ENCODE data around the gene ITGB4. TPM values are rescaled to one million over a fixed set of nuclear protein-coding genes. Genes with fewer than 3 reads are reported as not detected.

The ITGB4 gene
- total and polyA plus RNA-seq, 12 donors: 4.6 to 17.0 (median 9.0) TPM

GRCh38 chr17:75803883-75804282, 82.6 kb downstream of the ITGB4 start:
- no peak for ATAC-seq

GRCh38 chr17:75806822-75807500, 85.7 kb downstream of the ITGB4 start:
- intact Hi-C loops (cut with DNase I): no loop called here
- TF ChIP-seq CTCF (IDR thresholded peaks at IDR 0.05): no peak
- H3K27me3 ChIP-seq: no peaks in the 10 kb centered on the region
- whole genome bisulfite sequencing, 2 donors: 64 to 73% methylated on average over 4 of the region's 4 CpGs
- no peak overlapping the region for H3K4me3 ChIP-seq
- peak in 5 of 8 donors; percentile 17 to 74 (median 64) for ATAC-seq
- no peaks in the 10 kb centered on the region for H3K9me3 ChIP-seq
- peaks cover 0 to 37% (median 19%) of the 10 kb centered on the region in 9 donors for H3K36me3 ChIP-seq
- peak overlapping the region in 6 of 10 donors; percentile 22 to 91 (median 62) for H3K27ac ChIP-seq
- no peak for DNase-seq
- peaks cover 12 to 45% (median 34%) of the 10 kb centered on the region in 9 donors for H3K4me1 ChIP-seq

More at GRCh38 chr17:75803883-75804282, 82.6 kb downstream of the ITGB4 start:
- Histone ChIP-seq H3K27me3 (no peaks in the 10 kb centered on the region), H3K36me3 (peaks cover 0 to 37% (median 5%) of the 10 kb centered on the region in 9 donors), H3K9me3 (no peaks in the 10 kb centered on the region), H3K4me3 (no peak overlapping the region), H3K27ac (no peak overlapping the region), H3K4me1 (peaks cover 0 to 25% (median 22%) of the 10 kb centered on the region in 9 donors)
- intact Hi-C loops (cut with DNase I): no loop called here
- no peak for TF ChIP-seq CTCF (IDR thresholded peaks at IDR 0.05)
- 88 to 93% methylated on average over 1 of the region's 1 CpG for WGBS, 2 donors
- DNase-seq: no peak

Small RNA genes lying within 50 kb of the gene (microRNA-seq; reads per million reads assigned to microRNA genes)
- gene MIR4738: 0 to 0.51 reads per million in 2 donors

Other genes starting within 250 kb of the ITGB4 start
- gene CASKIN2, start 205.9 kb upstream of the ITGB4 start, total RNA-seq: 10 to 100 TPM; 29.0 to 59.2 (median 37.2) TPM
- 10 to 100 TPM; 17.6 to 31.2 TPM for gene CASKIN2, start 205.9 kb upstream of the ITGB4 start, polyA plus RNA-seq
- 1 to 10 TPM; 4.2 to 9.9 (median 6.1) TPM for gene TSEN54, start 204.9 kb upstream of the ITGB4 start, total RNA-seq
- gene TSEN54, start 204.9 kb upstream of the ITGB4 start, polyA plus RNA-seq: 10 to 100 TPM; 13.6 to 18.1 TPM
- gene LLGL2, start 195.8 kb upstream of the ITGB4 start, total RNA-seq: 1 to 10 TPM; 1.1 to 5.0 (median 2.6) TPM
- 10 to 100 TPM in 1 of 2 donors, 1 to 10 TPM in 1; 5.6 to 14.8 TPM for gene LLGL2, start 195.8 kb upstream of the ITGB4 start, polyA plus RNA-seq
- gene MYO15B, start 133.7 kb upstream of the ITGB4 start, total RNA-seq: 10 to 100 TPM; 27.9 to 62.2 (median 45.8) TPM
- 100 to 1,000 TPM in 1 of 2 donors, 10 to 100 TPM in 1; 30.8 to 205 TPM for gene MYO15B, start 133.7 kb upstream of the ITGB4 start, polyA plus RNA-seq
- gene SMIM5, start 88.0 kb upstream of the ITGB4 start, total RNA-seq: 10 to 100 TPM in 2 of 10 donors, 1 to 10 TPM in 8; 1.9 to 14.2 (median 6.5) TPM
- gene SMIM5, start 88.0 kb upstream of the ITGB4 start, polyA plus RNA-seq: 10 to 100 TPM in 1 of 2 donors, 1 to 10 TPM in 1; 3.1 to 19.2 TPM
- gene RECQL5, start 54.3 kb upstream of the ITGB4 start, total RNA-seq: 10 to 100 TPM in 8 of 10 donors, 1 to 10 TPM in 2; 9.2 to 14.4 (median 10.7) TPM
- gene RECQL5, start 54.3 kb upstream of the ITGB4 start, polyA plus RNA-seq: 10 to 100 TPM in 1 of 2 donors, 1 to 10 TPM in 1; 6.3 to 32.1 TPM
- 10 to 100 TPM; 41.7 to 64.4 (median 55.8) TPM for gene SAP30BP, start 54.1 kb upstream of the ITGB4 start, total RNA-seq
- gene SAP30BP, start 54.1 kb upstream of the ITGB4 start, polyA plus RNA-seq: 100 to 1,000 TPM in 1 of 2 donors, 10 to 100 TPM in 1; 78.4 to 115 TPM
- 10 to 100 TPM in 6 of 10 donors, 1 to 10 TPM in 4; 5.2 to 26.4 (median 11.3) TPM for gene GALK1, start 43.7 kb downstream of the ITGB4 start, total RNA-seq
- 10 to 100 TPM; 29.2 to 44.6 TPM for gene GALK1, start 43.7 kb downstream of the ITGB4 start, polyA plus RNA-seq
- gene UNK, start 63.3 kb downstream of the ITGB4 start, total RNA-seq: 10 to 100 TPM; 11.6 to 19.1 (median 14.7) TPM
- 10 to 100 TPM; 12.9 to 21.3 TPM for gene UNK, start 63.3 kb downstream of the ITGB4 start, polyA plus RNA-seq
- gene UNC13D, start 122.9 kb downstream of the ITGB4 start, total RNA-seq: 10 to 100 TPM in 3 of 10 donors, 1 to 10 TPM in 7; 5.5 to 20.7 (median 8.5) TPM
- gene UNC13D, start 122.9 kb downstream of the ITGB4 start, polyA plus RNA-seq: 10 to 100 TPM in 1 of 2 donors, 1 to 10 TPM in 1; 3.0 to 12.6 TPM
- gene WBP2, start 133.9 kb downstream of the ITGB4 start, total RNA-seq: 100 to 1,000 TPM; 130 to 210 (median 173) TPM
- 100 to 1,000 TPM; 155 to 205 TPM for gene WBP2, start 133.9 kb downstream of the ITGB4 start, polyA plus RNA-seq
- gene TRIM47, start 157.1 kb downstream of the ITGB4 start, total RNA-seq: 10 to 100 TPM in 9 of 10 donors, 1 to 10 TPM in 1; 9.3 to 53.1 (median 21.5) TPM
- 10 to 100 TPM; 22.4 to 48.7 TPM for gene TRIM47, start 157.1 kb downstream of the ITGB4 start, polyA plus RNA-seq
- 10 to 100 TPM in 1 of 10 donors, 1 to 10 TPM in 9; 5.1 to 12.7 (median 8.9) TPM for gene TRIM65, start 175.5 kb downstream of the ITGB4 start, total RNA-seq
- 10 to 100 TPM in 1 of 2 donors, 1 to 10 TPM in 1; 5.6 to 16.7 TPM for gene TRIM65, start 175.5 kb downstream of the ITGB4 start, polyA plus RNA-seq
- 100 to 1,000 TPM in 4 of 10 donors, 10 to 100 TPM in 6; 89.6 to 144 (median 96.5) TPM for gene MRPL38, start 183.4 kb downstream of the ITGB4 start, total RNA-seq
- 100 to 1,000 TPM in 1 of 2 donors, 10 to 100 TPM in 1; 86.0 to 160 TPM for gene MRPL38, start 183.4 kb downstream of the ITGB4 start, polyA plus RNA-seq
- gene FBF1, start 219.6 kb downstream of the ITGB4 start, total RNA-seq: 1 to 10 TPM; 2.1 to 6.3 (median 2.8) TPM
- 1 to 10 TPM; 1.6 to 8.3 TPM for gene FBF1, start 219.6 kb downstream of the ITGB4 start, polyA plus RNA-seq